HUES48 (cell line): ENCODE measurements around the gene FRMD4A.

Experiments
- H3K27ac ChIP-seq: one replicate; pipeline ENCODE4 v1.7.0; 2013; ENCODE audit warnings: low read depth, low read length, inconsistent platforms
- H3K27me3 ChIP-seq: 2 replicates; pipeline ENCODE4 v1.6.1; 2013; ENCODE audit warnings: mild to moderate bottlenecking, low read length; ENCODE audit not compliant: control insufficient read depth, insufficient read depth
- H3K36me3 ChIP-seq: 2 replicates; pipeline ENCODE4 v1.6.1; 2013; ENCODE audit warnings: low read length; ENCODE audit not compliant: control insufficient read depth, insufficient read depth
- H3K4me1 ChIP-seq: 2 replicates; pipeline ENCODE4 v1.6.1; 2013; ENCODE audit warnings: mild to moderate bottlenecking, low read length; ENCODE audit not compliant: control insufficient read depth, insufficient read depth
- H3K4me3 ChIP-seq: 2 replicates; pipeline ENCODE4 v1.5.1; 2013; ENCODE audit warnings: mild to moderate bottlenecking, low read depth, low read length
- H3K9ac ChIP-seq: 2 replicates; pipeline ENCODE4 v1.6.1; 2013; ENCODE audit warnings: mild to moderate bottlenecking, low read depth, low read length, moderate library complexity
- H3K9me3 ChIP-seq: 2 replicates; pipeline ENCODE4 v1.6.1; 2013; ENCODE audit warnings: low read length; ENCODE audit not compliant: control insufficient read depth, insufficient read depth

Gene FRMD4A

DNA sequence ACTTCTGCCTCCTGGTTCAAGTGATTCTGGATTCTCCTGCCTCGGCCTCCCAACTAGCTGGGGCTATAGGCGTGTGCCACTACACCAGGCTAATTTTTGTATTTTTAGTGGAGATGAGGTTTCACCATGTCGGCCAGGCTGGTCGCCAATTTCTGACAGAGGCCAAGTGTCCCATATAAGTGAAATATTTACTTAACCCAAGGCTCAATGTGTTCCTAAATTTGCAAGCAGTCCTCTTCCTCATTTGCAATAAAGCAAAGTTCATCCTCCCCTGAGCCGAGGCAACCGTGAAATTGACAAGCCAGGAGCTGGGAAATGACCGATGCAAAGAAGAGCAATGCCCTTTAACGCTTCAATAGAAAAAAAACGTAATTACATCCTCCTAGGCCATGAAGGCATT lies 347.7 kb downstream of the FRMD4A start:
- peaks cover 5% of the 10 kb centered on the region; the same call in 1 of the 2 replicates for H3K4me1 ChIP-seq
- H3K9ac ChIP-seq = no peak overlapping the region
- H3K36me3 ChIP-seq = no peaks in the 10 kb centered on the region
- no peaks in the 10 kb centered on the region for H3K27me3 ChIP-seq
- no peaks in the 10 kb centered on the region for H3K9me3 ChIP-seq
- no peak overlapping the region for H3K4me3 ChIP-seq
- no peak overlapping the region for H3K27ac ChIP-seq

DNA sequence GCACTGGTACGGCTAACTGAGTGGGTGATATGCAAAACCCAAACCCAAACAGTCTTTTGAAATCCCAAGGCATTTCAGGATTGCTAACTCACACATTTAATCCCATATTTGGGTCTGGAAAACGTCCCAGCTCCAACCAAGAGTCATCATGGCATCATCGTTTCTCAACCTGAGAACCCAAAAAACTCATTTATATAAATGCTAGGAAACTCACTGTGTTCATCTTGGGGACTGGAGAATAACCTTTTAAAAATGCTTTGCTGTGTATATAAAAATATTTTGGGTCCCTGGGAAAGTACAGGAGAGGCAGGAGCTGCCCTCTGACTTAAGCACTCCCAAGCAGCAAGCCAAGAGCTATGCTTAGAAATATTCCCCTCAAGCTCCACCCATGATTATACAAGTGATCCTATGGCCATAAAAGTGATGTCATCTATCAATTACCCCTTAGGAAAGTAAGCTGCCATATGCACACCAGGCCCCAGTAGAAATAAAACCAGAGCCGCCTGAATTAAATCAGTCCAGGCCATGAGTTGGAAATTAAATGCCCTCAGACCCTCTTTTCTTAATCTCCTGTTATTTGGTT lies 352.1 kb downstream of the FRMD4A start:
- H3K4me1 ChIP-seq = peaks cover 12% of the 10 kb centered on the region; the same call in 1 of the 2 replicates
- no peaks in the 10 kb centered on the region for H3K27me3 ChIP-seq
- H3K9me3 ChIP-seq = no peaks in the 10 kb centered on the region
- no peak overlapping the region for H3K9ac ChIP-seq
- H3K4me3 ChIP-seq = no peak overlapping the region
- H3K36me3 ChIP-seq = no peaks in the 10 kb centered on the region
- H3K27ac ChIP-seq = no peak overlapping the region

DNA sequence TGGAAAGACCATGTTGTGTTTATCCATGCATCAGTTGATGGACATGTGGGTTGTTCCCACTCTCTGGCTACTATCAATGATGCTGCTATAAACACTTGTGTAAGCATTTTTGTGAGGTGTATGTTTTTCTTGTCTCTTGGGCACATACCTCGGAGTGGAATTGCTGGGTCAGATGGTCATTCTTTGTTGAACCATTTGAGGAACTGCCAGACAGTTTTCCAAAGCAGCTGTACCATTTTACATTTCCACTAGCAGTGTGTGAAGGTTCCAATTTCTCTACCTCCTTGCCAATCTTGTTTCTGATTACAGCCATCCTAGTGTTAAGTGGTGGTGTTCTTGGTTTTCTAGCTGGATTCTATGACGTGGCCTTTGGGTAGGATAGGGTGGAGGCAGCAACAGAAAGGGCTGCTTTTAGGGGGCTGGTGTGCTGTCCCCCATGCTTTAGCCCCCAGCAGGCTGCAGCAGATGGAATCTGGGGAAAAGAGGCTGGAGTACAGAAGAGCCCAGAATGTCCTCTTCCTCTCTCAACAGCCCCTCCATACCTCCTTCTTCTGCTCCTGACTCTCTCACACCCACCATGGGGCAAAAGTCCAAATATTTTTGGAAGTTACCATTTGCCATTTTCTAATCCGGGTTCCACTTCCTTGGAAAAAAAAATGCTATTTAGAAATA lies 352.7 kb downstream of the FRMD4A start:
- no peak overlapping the region for H3K4me3 ChIP-seq
- no peak overlapping the region for H3K9ac ChIP-seq
- H3K36me3 ChIP-seq = no peaks in the 10 kb centered on the region
- no peak overlapping the region for H3K27ac ChIP-seq
- H3K27me3 ChIP-seq = no peaks in the 10 kb centered on the region
- peaks cover 18% of the 10 kb centered on the region for H3K4me1 ChIP-seq
- H3K9me3 ChIP-seq = no peaks in the 10 kb centered on the region

DNA sequence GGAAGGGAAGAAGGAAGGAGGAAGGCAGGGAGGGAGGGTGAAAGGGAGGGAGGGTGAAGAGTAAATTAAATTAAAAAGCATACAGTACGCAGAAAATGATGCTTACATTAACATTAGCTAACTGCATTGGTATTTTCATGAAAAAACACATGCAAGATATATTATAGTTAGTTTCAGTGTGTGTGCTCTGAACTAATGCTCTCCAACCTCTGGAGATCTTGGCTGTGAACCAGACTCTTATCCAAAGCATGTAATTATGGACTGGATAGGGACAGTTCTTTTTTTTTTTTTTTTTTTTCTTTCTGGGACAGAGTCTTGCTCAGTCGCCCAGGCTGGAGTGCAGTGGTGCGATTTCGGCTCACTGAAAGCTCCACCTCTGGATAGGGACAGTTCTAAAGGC lies 357.0 kb downstream of the FRMD4A start:
- no peaks in the 10 kb centered on the region for H3K9me3 ChIP-seq
- H3K36me3 ChIP-seq = no peaks in the 10 kb centered on the region
- no peak overlapping the region for H3K9ac ChIP-seq
- no peak overlapping the region for H3K4me3 ChIP-seq
- H3K27ac ChIP-seq = no peak overlapping the region
- peaks cover 45% of the 10 kb centered on the region for H3K4me1 ChIP-seq
- no peaks in the 10 kb centered on the region for H3K27me3 ChIP-seq

DNA sequence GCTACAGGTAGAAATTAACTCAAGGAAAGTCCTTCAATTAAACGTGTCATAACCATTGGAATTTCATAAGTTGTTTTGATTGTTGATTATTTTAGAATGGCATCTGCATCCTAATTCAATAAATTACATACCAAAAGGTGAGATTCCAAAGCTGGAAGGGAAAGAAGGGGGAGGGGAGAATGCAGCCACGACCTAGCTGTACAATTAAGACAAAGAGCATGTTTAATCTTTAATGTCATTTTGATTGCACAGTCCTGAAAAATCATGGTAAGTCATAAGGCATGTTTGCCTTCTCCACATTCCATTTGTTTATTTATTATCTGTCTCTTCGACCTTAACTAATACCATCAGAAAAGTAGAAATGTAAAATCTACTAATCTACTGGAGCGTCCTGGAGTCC lies 358.1 kb downstream of the FRMD4A start:
- Histone ChIP-seq H3K4me1 (peaks cover 45% of the 10 kb centered on the region), H3K27ac (no peak overlapping the region), H3K9me3 (no peaks in the 10 kb centered on the region), H3K27me3 (no peaks in the 10 kb centered on the region), H3K4me3 (no peak overlapping the region; the same call in 1 of the 2 replicates), H3K36me3 (no peaks in the 10 kb centered on the region), H3K9ac (no peak overlapping the region)

DNA sequence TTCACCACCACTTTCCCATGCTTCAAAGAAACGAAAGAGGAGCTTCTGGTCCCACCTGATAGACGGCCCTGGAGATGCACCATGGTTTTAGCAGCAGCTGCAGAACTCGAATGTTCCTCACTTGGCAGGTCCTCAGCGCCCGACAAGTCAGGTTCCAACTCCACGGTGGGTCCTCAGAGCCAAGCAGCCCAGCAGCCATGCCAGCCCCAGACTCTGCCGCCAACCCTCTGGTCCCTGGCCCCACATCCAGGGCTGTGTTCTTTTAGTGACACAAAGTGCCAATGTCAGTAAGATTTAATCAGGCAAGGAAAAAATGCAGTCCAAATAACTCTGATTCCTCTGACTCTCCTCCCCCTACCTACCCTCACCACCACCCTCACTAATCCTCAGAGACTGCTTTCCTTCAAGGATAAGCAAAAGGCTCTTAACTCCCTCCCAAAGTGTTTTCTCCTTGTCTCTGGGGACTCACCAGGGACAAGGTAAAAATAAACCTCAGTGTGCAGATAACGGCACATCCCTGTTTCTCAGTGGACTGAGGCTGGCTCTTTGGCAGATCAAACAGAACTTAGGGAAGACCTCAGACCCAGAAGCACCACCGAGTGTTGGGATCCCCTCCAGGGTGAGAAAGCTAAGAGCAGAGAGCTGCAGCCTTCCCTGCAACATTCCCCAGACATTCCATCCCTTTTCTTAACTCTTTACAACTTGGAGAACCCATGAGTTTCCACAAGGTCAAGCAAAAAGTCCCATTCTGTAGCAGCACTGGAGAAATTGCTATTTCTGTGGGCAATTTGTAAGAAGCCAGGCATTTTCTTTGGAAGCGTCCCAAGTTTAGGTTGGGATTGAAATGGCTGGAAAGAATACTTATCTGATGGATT lies 358.9 kb downstream of the FRMD4A start:
- Histone ChIP-seq H3K9ac (no peak overlapping the region), H3K4me1 (peaks cover 38% of the 10 kb centered on the region), H3K36me3 (no peaks in the 10 kb centered on the region), H3K27me3 (no peaks in the 10 kb centered on the region), H3K4me3 (no peak overlapping the region), H3K9me3 (no peaks in the 10 kb centered on the region), H3K27ac (peak overlapping the region; percentile 17)

DNA sequence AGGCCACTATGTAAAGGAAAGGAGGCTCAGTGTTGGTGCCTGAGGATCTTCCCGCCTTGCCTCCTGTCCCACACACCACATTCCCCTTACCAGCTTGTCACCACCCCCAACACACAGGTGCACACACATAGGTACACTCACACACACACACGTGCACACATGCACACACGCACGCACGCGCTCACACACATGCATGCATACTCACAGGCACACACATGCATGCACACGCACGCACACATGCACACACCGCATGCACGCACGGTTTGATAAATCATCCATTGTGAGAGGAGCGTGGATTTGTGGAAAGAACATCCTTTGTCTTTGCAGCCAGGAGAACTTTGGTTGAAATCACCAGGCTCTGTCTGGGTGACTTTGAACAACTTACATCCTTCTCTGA lies 359.8 kb downstream of the FRMD4A start:
- H3K4me1 ChIP-seq = peaks cover 37% of the 10 kb centered on the region
- H3K9me3 ChIP-seq = no peaks in the 10 kb centered on the region
- no peaks in the 10 kb centered on the region for H3K27me3 ChIP-seq
- H3K27ac ChIP-seq = no peak overlapping the region
- no peak overlapping the region for H3K9ac ChIP-seq
- no peaks in the 10 kb centered on the region for H3K36me3 ChIP-seq
- no peak overlapping the region for H3K4me3 ChIP-seq

DNA sequence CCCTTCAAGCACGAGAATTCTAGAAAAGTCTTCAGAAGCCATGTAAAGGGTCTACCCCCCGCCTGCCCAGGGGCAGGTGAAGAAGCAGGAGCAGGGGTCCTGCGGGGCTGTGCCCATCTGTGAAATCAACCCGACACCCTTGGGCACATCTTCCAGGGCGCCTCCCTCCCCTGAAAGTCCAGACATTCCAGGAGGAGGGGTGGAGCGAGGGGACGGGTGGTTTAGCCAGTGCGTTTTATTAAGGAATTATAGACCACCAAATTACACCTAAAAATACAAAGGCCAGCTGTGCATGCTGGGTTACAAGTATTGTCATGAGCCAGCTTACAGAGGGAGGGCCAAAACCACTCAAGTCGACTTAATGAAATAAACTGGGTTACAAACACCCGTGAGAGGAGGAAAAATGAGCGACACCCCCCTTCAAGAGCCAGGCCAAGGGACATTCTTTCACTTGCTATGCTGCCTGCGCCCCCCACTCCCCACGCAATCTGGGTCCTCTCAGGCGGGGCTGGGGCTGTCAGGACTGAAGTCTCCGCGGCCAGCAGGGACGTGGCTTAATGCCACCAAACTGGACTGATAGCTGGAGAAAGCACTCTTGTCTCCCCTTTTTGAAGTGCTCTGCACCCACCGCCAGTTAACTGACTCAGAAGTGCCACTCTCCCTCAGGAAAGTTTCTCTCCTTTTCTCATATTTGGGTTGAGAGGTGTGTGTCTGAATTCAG lies 360.3 kb downstream of the FRMD4A start:
- Histone ChIP-seq H3K9me3 (no peaks in the 10 kb centered on the region), H3K36me3 (no peaks in the 10 kb centered on the region), H3K4me3 (no peak overlapping the region), H3K9ac (no peak overlapping the region), H3K27me3 (no peaks in the 10 kb centered on the region), H3K27ac (no peak overlapping the region), H3K4me1 (peaks cover 37% of the 10 kb centered on the region)

DNA sequence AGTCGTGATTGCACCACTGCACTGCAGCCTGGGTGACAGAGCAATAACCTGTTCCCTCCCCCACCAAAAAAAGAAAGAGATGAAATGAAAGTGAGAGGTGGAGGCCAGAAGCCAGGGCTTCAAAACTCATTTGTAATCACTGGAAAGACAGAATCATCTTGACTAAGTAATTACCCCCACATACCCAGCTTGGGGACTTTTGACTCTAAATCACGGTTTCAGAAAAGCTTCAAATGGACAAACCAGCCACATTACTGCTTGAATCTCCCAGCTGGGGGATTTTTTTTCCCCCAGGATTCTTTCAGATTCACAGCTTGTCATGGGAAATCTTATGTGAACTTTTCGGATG lies 361.0 kb downstream of the FRMD4A start:
- Histone ChIP-seq H3K4me1 (peaks cover 35% of the 10 kb centered on the region), H3K27ac (no peak overlapping the region), H3K4me3 (no peak overlapping the region), H3K9me3 (no peaks in the 10 kb centered on the region), H3K9ac (no peak overlapping the region), H3K27me3 (no peaks in the 10 kb centered on the region), H3K36me3 (no peaks in the 10 kb centered on the region)

DNA sequence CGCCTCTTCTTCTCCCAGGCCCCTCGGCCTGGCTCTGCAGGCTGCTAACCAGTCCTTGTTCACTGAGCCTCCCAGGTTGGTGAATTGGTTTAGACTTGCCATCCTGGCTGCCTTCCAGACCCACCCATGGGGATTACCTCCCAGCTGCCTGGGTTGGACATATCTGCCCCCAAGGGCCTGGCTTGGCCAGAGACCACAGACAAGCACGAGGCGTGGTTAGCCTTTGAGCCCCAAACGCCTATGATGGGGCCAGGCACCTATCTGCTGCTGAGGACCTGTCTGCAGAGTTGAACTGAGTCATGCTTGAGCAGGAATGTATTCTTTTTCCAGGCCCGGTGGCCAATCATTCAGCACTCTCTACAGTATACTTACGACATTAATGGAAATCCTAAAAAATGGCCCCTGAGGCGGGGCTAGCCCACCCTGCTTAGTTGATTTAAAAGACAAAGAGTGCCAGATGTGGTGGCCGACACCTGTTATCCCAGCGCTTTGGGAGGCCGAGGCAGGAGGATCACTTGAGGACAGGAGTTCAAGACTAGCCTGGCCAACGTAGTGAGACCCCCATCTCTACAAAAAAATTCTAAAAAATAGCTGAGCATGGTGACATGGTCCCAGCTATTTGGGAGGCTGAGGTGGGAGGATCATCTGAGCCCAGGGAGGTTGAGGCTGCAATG lies 361.5 kb downstream of the FRMD4A start:
- H3K9ac ChIP-seq = no peak overlapping the region
- no peaks in the 10 kb centered on the region for H3K36me3 ChIP-seq
- no peaks in the 10 kb centered on the region for H3K27me3 ChIP-seq
- H3K27ac ChIP-seq = no peak overlapping the region
- H3K4me1 ChIP-seq = peaks cover 34% of the 10 kb centered on the region
- no peaks in the 10 kb centered on the region for H3K9me3 ChIP-seq
- no peak overlapping the region for H3K4me3 ChIP-seq
